Measurements from ENCODE around the gene CMIP. TPM values are rescaled to one million over a fixed set of nuclear protein-coding genes. Genes with fewer than 3 reads are reported as not detected.

Gene CMIP
- total RNA-seq, 1 experiment from 2014 or later: 48.2 TPM

GRCh38 chr16:81583893-81584631 lies 139.5 kb downstream of the CMIP start:
- no peak overlapping the region for H2AK5ac ChIP-seq (ENCODE audit: insufficient read length, low read length)
- Mint-ChIP-seq H3K27ac (peak overlapping the region in 2 of 3 experiments; percentile 54 to 58; a peak in 5 of 7 replicates), H3K36me3 (ENCODE audit: insufficient read depth in 1 of 3, low read depth in 3 of 3) (peaks cover 0 to 9% (median 0%) of the 10 kb centered on the region in 3 experiments; a peak in 3 of 7 replicates), H3K27me3 (ENCODE audit: low read depth) (no peaks in the 10 kb centered on the region), H3K4me3 (no peak overlapping the region), H3K4me1 (peaks cover 17 to 21% of the 10 kb centered on the region in 2 experiments), H3K9me3 (no peaks in the 10 kb centered on the region; a peak in 1 of 5 replicates)
- no peak overlapping the region for H3K4me2 ChIP-seq (ENCODE audit: insufficient read depth, insufficient read length, low read length)
- no peak overlapping the region for H4K5ac ChIP-seq (ENCODE audit: insufficient read length, low read depth, low read length)
- peaks cover 6% of the 10 kb centered on the region; the same call in 1 of the 2 replicates for H3K4me1 ChIP-seq (ENCODE audit: insufficient read depth, low read length)
- H2BK12ac ChIP-seq (ENCODE audit: insufficient read length, low read depth, low read length): no peak overlapping the region
- no peak overlapping the region for H4K8ac ChIP-seq (replicated peaks; ENCODE audit: insufficient read length, low read depth, low read length)
- no peaks in the 10 kb centered on the region for H4K20me1 ChIP-seq (ENCODE audit: control insufficient read depth, insufficient read depth, insufficient read length)
- H3K9ac ChIP-seq (ENCODE audit: extremely low read depth, insufficient read length, low read length): no peak overlapping the region
- H3T11ph ChIP-seq (ENCODE audit: low read length): no peak overlapping the region
- no peak overlapping the region for H2BK120ac ChIP-seq (ENCODE audit: low read depth, low read length, poor library complexity, severe bottlenecking)
- H3K79me1 ChIP-seq (ENCODE audit: insufficient read depth, low read depth, low read length, poor library complexity, severe bottlenecking): no peaks in the 10 kb centered on the region
- H3K9me3 ChIP-seq (ENCODE audit: control insufficient read depth, low read depth, low read length): no peaks in the 10 kb centered on the region
- no peak for DNase-seq
- no peak overlapping the region for H4K91ac ChIP-seq (ENCODE audit: insufficient read length, low read depth, low read length)
- H3K23ac ChIP-seq (ENCODE audit: insufficient read length, low read depth, low read length): no peak overlapping the region
- WGBS (ENCODE audit: extremely low coverage, insufficient read length, low lambda C conversion rate): no CpG with 5 or more reads among the region's 14 CpGs
- H2BK5ac ChIP-seq (ENCODE audit: insufficient read length, low read length): no peak overlapping the region
- no peaks in the 10 kb centered on the region for H3K23me2 ChIP-seq (ENCODE audit: insufficient read length, low read depth, low read length, poor library complexity, severe bottlenecking)
- no peak overlapping the region for H3K18ac ChIP-seq (ENCODE audit: insufficient read length, low read depth, low read length)
- no peak overlapping the region for H3K27ac ChIP-seq (ENCODE audit: insufficient read length, low read depth, low read length)
- peaks cover 11% of the 10 kb centered on the region; the same call in 1 of the 2 replicates for H3K79me2 ChIP-seq (ENCODE audit: insufficient read depth, low read length)
- H2BK20ac ChIP-seq (ENCODE audit: low read depth, low read length, poor library complexity, severe bottlenecking): no peak overlapping the region
- H3K27me3 ChIP-seq (ENCODE audit: insufficient read depth, low read length): no peaks in the 10 kb centered on the region
- H3K14ac ChIP-seq (ENCODE audit: insufficient read depth, low read length): no peak overlapping the region
- no peak for TF ChIP-seq CTCF (conservative IDR thresholded peaks at IDR 0.05)
- no peak overlapping the region for H3K56ac ChIP-seq (ENCODE audit: insufficient read length, low read depth, low read length)
- no peak overlapping the region for H2AFZ ChIP-seq (ENCODE audit: low read length)
- H3K4ac ChIP-seq (ENCODE audit: low read depth, low read length): no peak overlapping the region
- H2BK15ac ChIP-seq (ENCODE audit: low read depth, low read length): no peak overlapping the region

All from H9 (cell line).